GM12801 (cell line): ENCODE results near the gene IQSEC3.

Source experiments
- CTCF ChIP-seq: IDR thresholded peaks from one replicate; pipeline ENCODE4 v1.5.1; 2011; ENCODE audit warnings: control low read depth; ENCODE audit not compliant: insufficient read length; ENCODE audit errors: extremely low read depth

The IQSEC3 gene

GRCh38 chr12:84056-84455 lies 17.5 kb downstream of the IQSEC3 start:
- TF ChIP-seq CTCF, result no peak

GRCh38 chr12:85191-85666 lies 18.7 kb downstream of the IQSEC3 start:
- TF ChIP-seq CTCF, result no peak

GRCh38 chr12:87315-87714 lies 20.7 kb downstream of the IQSEC3 start:
- TF ChIP-seq CTCF, result no peak

- TF ChIP-seq CTCF, result no peak
Measured at GRCh38 chr12:87856-88255, 21.3 kb downstream of the IQSEC3 start.

- no peak for TF ChIP-seq CTCF
Measured at GRCh38 chr12:89653-90052, 23.1 kb downstream of the IQSEC3 start.

- no peak for TF ChIP-seq CTCF
Measured at GRCh38 chr12:91213-91612, 24.6 kb downstream of the IQSEC3 start.

- TF ChIP-seq CTCF, result no peak
Measured at GRCh38 chr12:93266-94005, 26.9 kb downstream of the IQSEC3 start.
